Cardiac muscle cell (in vitro differentiated cells and primary cell): ENCODE data around the gene PMM2. TPM values are rescaled to one million over a fixed set of nuclear protein-coding genes. Genes with fewer than 3 reads are reported as not detected.

Experiments used
- DNase-seq, 2 donors: peaks; one replicate each; pipeline versions ENCODE4 v3.0.0 to v3.0.0-alpha.2; 2010 to 2017; ENCODE audit warnings: low read depth in 1 of 2, low spot score in 1 of 2
- H3K27ac ChIP-seq: fragments of 200-600 bp; sonication (generic); 2 replicates; pipeline ENCODE4 v1.5.1; 2016
- H3K27me3 ChIP-seq: fragments of 200-600 bp; sonication (generic); 2 replicates; pipeline ENCODE4 v1.6.0; 2016; ENCODE audit warnings: control low read depth
- H3K36me3 ChIP-seq: fragments of 200-600 bp; sonication (generic); 2 replicates; pipeline ENCODE4 v1.5.1; 2016; ENCODE audit warnings: control low read depth
- H3K4me1 ChIP-seq: fragments of 200-600 bp; sonication (generic); 2 replicates; pipeline ENCODE4 v1.8.1; 2017; ENCODE audit warnings: low read depth, mild to moderate bottlenecking, mixed run types
- H3K4me3 ChIP-seq: fragments of 200-600 bp; sonication (generic); 2 replicates; pipeline ENCODE4 v1.5.1; 2016; ENCODE audit warnings: mild to moderate bottlenecking
- H3K9me3 ChIP-seq: fragments of 200-600 bp; sonication (generic); 2 replicates; pipeline ENCODE4 v1.5.1; 2017; ENCODE audit warnings: low read depth, mild to moderate bottlenecking, control low read depth
- polyA plus RNA-seq: library from polyadenylated mRNA; unstranded; fragments of >200 nt; fragmentation: Nextera tagmentation; extraction: Ambion mirVana; gene quantifications from 2 replicates; pipeline ENCODE4 v1.2.1, GENCODE V29; 2016
- total RNA-seq: library from RNA; depleted of rRNA; stranded (reverse); fragments of >200 nt; gene quantifications from 2 replicates; pipeline ENCODE4 v1.2.3, GENCODE V29; 2016
- TF ChIP-seq, protein P1 (sequence below): IDR thresholded peaks from 2 replicates; pipeline ENCODE4 v1.5.1; 2012; ENCODE audit warnings: low read depth, mild to moderate bottlenecking, low read length

PMM2 gene
- total and polyA plus RNA-seq, 2 experiments from 2014 or later = 12.9 to 14.2 TPM

DNA sequence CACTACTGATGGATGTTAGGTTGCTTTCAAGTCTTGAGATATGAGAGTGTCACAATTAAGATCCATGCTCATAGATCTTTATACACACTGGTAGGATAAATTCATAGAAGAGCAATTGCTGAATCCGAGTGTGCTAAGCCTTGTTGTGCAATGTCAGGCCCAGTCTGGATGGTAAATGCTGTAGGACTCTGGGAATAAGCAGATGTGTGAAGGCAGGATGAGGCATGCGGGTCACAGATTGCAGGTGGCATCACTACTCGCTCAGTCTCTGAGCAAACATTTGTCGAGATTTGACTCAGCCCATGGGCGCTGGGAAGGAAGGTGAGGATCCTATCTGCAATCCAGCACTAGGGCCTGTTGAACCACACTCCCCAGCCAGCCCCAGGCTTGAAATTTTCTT is 40.9 kb upstream of the PMM2 start:
- Histone ChIP-seq H3K4me1 (no peaks in the 10 kb centered on the region), H3K27me3 (no peaks in the 10 kb centered on the region), H3K9me3 (no peaks in the 10 kb centered on the region), H3K27ac (no peak overlapping the region), H3K36me3 (peaks cover 18% of the 10 kb centered on the region), H3K4me3 (no peak overlapping the region)
- TF ChIP-seq, protein P1, sequence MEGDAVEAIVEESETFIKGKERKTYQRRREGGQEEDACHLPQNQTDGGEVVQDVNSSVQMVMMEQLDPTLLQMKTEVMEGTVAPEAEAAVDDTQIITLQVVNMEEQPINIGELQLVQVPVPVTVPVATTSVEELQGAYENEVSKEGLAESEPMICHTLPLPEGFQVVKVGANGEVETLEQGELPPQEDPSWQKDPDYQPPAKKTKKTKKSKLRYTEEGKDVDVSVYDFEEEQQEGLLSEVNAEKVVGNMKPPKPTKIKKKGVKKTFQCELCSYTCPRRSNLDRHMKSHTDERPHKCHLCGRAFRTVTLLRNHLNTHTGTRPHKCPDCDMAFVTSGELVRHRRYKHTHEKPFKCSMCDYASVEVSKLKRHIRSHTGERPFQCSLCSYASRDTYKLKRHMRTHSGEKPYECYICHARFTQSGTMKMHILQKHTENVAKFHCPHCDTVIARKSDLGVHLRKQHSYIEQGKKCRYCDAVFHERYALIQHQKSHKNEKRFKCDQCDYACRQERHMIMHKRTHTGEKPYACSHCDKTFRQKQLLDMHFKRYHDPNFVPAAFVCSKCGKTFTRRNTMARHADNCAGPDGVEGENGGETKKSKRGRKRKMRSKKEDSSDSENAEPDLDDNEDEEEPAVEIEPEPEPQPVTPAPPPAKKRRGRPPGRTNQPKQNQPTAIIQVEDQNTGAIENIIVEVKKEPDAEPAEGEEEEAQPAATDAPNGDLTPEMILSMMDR = no peak
- DNase-seq = no peak

- TF ChIP-seq, protein P1 = no peak
- H3K9me3 ChIP-seq = no peaks in the 10 kb centered on the region
- H3K4me3 ChIP-seq = no peak overlapping the region
- no peaks in the 10 kb centered on the region for H3K4me1 ChIP-seq
- no peaks in the 10 kb centered on the region for H3K27me3 ChIP-seq
- H3K36me3 ChIP-seq = peaks cover 14% of the 10 kb centered on the region
- DNase-seq = no peak
- H3K27ac ChIP-seq = no peak overlapping the region
These were observed 39.6 kb upstream of the PMM2 start for GRCh38 chr16:8758022-8758421.

GRCh38 chr16:8760021-8760420 is 37.6 kb upstream of the PMM2 start:
- DNase-seq = no peak

GRCh38 chr16:8761078-8761477 is 36.6 kb upstream of the PMM2 start:
- Histone ChIP-seq H3K27me3 (no peaks in the 10 kb centered on the region), H3K36me3 (peaks cover 17% of the 10 kb centered on the region), H3K27ac (no peak overlapping the region), H3K9me3 (no peaks in the 10 kb centered on the region), H3K4me1 (no peaks in the 10 kb centered on the region), H3K4me3 (no peak overlapping the region)
- no peak for DNase-seq
- TF ChIP-seq, protein P1 = no peak

More at GRCh38 chr16:8760021-8760420, 37.6 kb upstream of the PMM2 start:
- Histone ChIP-seq H3K36me3 (peaks cover 14% of the 10 kb centered on the region), H3K4me1 (no peaks in the 10 kb centered on the region), H3K27ac (no peak overlapping the region), H3K4me3 (no peak overlapping the region), H3K9me3 (no peaks in the 10 kb centered on the region), H3K27me3 (no peaks in the 10 kb centered on the region)
- TF ChIP-seq, protein P1 = no peak

- peaks cover 19% of the 10 kb centered on the region for H3K36me3 ChIP-seq
- H3K27me3 ChIP-seq = no peaks in the 10 kb centered on the region
- no peak for DNase-seq
- H3K27ac ChIP-seq = no peak overlapping the region
- H3K4me3 ChIP-seq = no peak overlapping the region
- TF ChIP-seq, protein P1 = no peak
- no peaks in the 10 kb centered on the region for H3K4me1 ChIP-seq
- no peaks in the 10 kb centered on the region for H3K9me3 ChIP-seq
These were observed 35.4 kb upstream of the PMM2 start for GRCh38 chr16:8762254-8762653.

GRCh38 chr16:8763083-8763482 is 34.6 kb upstream of the PMM2 start:
- Histone ChIP-seq H3K27me3 (no peaks in the 10 kb centered on the region), H3K4me1 (no peaks in the 10 kb centered on the region), H3K27ac (no peak overlapping the region), H3K9me3 (no peaks in the 10 kb centered on the region), H3K36me3 (peaks cover 14% of the 10 kb centered on the region), H3K4me3 (no peak overlapping the region)
- TF ChIP-seq, protein P1 = no peak
- DNase-seq = no peak
